GM19395 (cell line): Measurements from ENCODE around the gene SCAMP5.

ENCODE experiments used
- ATAC-seq: cut with Tn5 transposase; IDR thresholded peaks from one replicate; pipeline ENCODE4 v1.9.1; 2021; ENCODE audit warnings: mild to moderate bottlenecking, moderate library complexity; ENCODE audit not compliant: unreplicated experiment

The SCAMP5 gene

GRCh38 chr15:74976159-74976558, 19.2 kb upstream of the SCAMP5 start:
- no peak for ATAC-seq

GRCh38 chr15:74977599-74977998, 17.8 kb upstream of the SCAMP5 start:
- no peak for ATAC-seq

- no peak for ATAC-seq
These were observed 17.3 kb upstream of the SCAMP5 start for GRCh38 chr15:74978077-74978476.

GRCh38 chr15:74978503-74978902, 16.9 kb upstream of the SCAMP5 start:
- ATAC-seq = no peak

GRCh38 chr15:74982183-74982582, 13.2 kb upstream of the SCAMP5 start:
- no peak for ATAC-seq

- no peak for ATAC-seq
These were observed 11.6 kb upstream of the SCAMP5 start for GRCh38 chr15:74983725-74984231.

GRCh38 chr15:74988007-74988800, 7.2 kb upstream of the SCAMP5 start:
- ATAC-seq = no peak

- no peak for ATAC-seq
These were observed 5.8 kb upstream of the SCAMP5 start for GRCh38 chr15:74989527-74989926.

- ATAC-seq = no peak
These were observed 2.7 kb upstream of the SCAMP5 start for GRCh38 chr15:74992619-74993018.

- no peak for ATAC-seq
These were observed 1.1 kb upstream of the SCAMP5 start for GRCh38 chr15:74994236-74994635.

- no peak for ATAC-seq
These were observed 678 bp upstream of the SCAMP5 start for GRCh38 chr15:74994685-74995084.

GRCh38 chr15:74995779-74996765, 709 bp downstream of the SCAMP5 start:
- ATAC-seq = no peak

GRCh38 chr15:74997141-74997540, 1.8 kb downstream of the SCAMP5 start:
- ATAC-seq = no peak

- no peak for ATAC-seq
These were observed 2.2 kb downstream of the SCAMP5 start for GRCh38 chr15:74997543-74997942.

- no peak for ATAC-seq
These were observed 5.9 kb downstream of the SCAMP5 start for GRCh38 chr15:75001310-75001709.

GRCh38 chr15:75002398-75002797, 7.0 kb downstream of the SCAMP5 start:
- ATAC-seq = no peak

GRCh38 chr15:75007216-75007615, 11.9 kb downstream of the SCAMP5 start:
- no peak for ATAC-seq

- peak; percentile 47 for ATAC-seq
These were observed 12.9 kb downstream of the SCAMP5 start for GRCh38 chr15:75008221-75008625.

- ATAC-seq = peak; percentile 82
These were observed 13.4 kb downstream of the SCAMP5 start for GRCh38 chr15:75008629-75009326.

- ATAC-seq = no peak
These were observed 21.1 kb downstream of the SCAMP5 start for GRCh38 chr15:75016431-75016830.

- no peak for ATAC-seq
These were observed 24.6 kb downstream of the SCAMP5 start for GRCh38 chr15:75019916-75020315.
